SK-N-SH treated with all-trans-retinoic acid at 6 μM for 48 hours (cell line): ENCODE measurements around the gene TMPRSS11D.

ENCODE experiments used
- ATAC-seq: fragments of 200-7000 bp; cut with Tn5 transposase; 3 replicates; pipeline ENCODE4 v1.9.1; 2020; ENCODE audit warnings: mild to moderate bottlenecking, moderate library complexity
- ARNTL ChIP-seq: fragments of 450-650 bp; formaldehyde crosslinking; IDR thresholded peaks from 2 replicates; pipeline ENCODE4 v1.5.0; 2020; ENCODE audit warnings: low read depth, mild to moderate bottlenecking, moderate library complexity, borderline replicate concordance
- BACH2 ChIP-seq: fragments of 250-450 bp; sonication (Bioruptor Pico); IDR thresholded peaks from 2 replicates; pipeline ENCODE4 v1.9.0; 2021; ENCODE audit warnings: mild to moderate bottlenecking, borderline replicate concordance
- CSDC2 ChIP-seq: fragments of 250-450 bp; sonication (Bioruptor Pico); IDR thresholded peaks from 2 replicates; pipeline ENCODE4 v1.5.0; 2020; ENCODE audit warnings: mild to moderate bottlenecking, moderate library complexity
- ESRRG ChIP-seq: fragments of 250-450 bp; sonication (Bioruptor Pico); IDR thresholded peaks from 2 replicates; pipeline ENCODE4 v1.6.1; 2021; ENCODE audit warnings: mild to moderate bottlenecking
- GLIS3 ChIP-seq: fragments of 250-450 bp; sonication (Bioruptor Pico); IDR thresholded peaks from 2 replicates; pipeline ENCODE4 v1.5.0; 2020; ENCODE audit warnings: mild to moderate bottlenecking, moderate library complexity
- ISL1 ChIP-seq: fragments of 250-450 bp; sonication (Bioruptor Pico); IDR thresholded peaks from 2 replicates; pipeline ENCODE4 v2.1.2; 2022; ENCODE audit warnings: mild to moderate bottlenecking, moderate library complexity
- OSR1 ChIP-seq: fragments of 250-450 bp; sonication (Bioruptor Pico); IDR thresholded peaks from 2 replicates; pipeline ENCODE4 v1.8.0; 2022; ENCODE audit warnings: moderate library complexity, mild to moderate bottlenecking, inconsistent platforms
- PPARA ChIP-seq: fragments of 250-450 bp; sonication (Bioruptor Pico); IDR thresholded peaks from 2 replicates; pipeline ENCODE4 v1.5.0; 2020; ENCODE audit warnings: mild to moderate bottlenecking, borderline replicate concordance
- RARB ChIP-seq: fragments of 250-450 bp; sonication (Bioruptor Pico); IDR thresholded peaks from 2 replicates; pipeline ENCODE4 v1.8.0; 2021; ENCODE audit warnings: mild to moderate bottlenecking, moderate library complexity
- SNAI2 ChIP-seq: fragments of 250-450 bp; sonication (Bioruptor Pico); IDR thresholded peaks from 2 replicates; pipeline ENCODE4 v1.5.0; 2020; ENCODE audit warnings: mild to moderate bottlenecking, moderate library complexity
- TCF4 ChIP-seq: fragments of 250-450 bp; sonication (Bioruptor Pico); IDR thresholded peaks from 2 replicates; pipeline ENCODE4 v1.8.0; 2021; ENCODE audit warnings: mild to moderate bottlenecking, moderate library complexity, borderline replicate concordance
- TOX ChIP-seq: fragments of 250-450 bp; sonication (Bioruptor Pico); IDR thresholded peaks from 2 replicates; pipeline ENCODE4 v1.8.0; 2021; ENCODE audit warnings: mild to moderate bottlenecking, moderate library complexity, borderline replicate concordance
- TSHZ2 ChIP-seq: fragments of 250-450 bp; sonication (Bioruptor Pico); IDR thresholded peaks from 2 replicates; pipeline ENCODE4 v1.5.0; 2020; ENCODE audit warnings: mild to moderate bottlenecking, moderate library complexity
- ZFP3 ChIP-seq: fragments of 250-450 bp; sonication (Bioruptor Pico); IDR thresholded peaks from 2 replicates; pipeline ENCODE4 v1.5.0; 2020; ENCODE audit warnings: mild to moderate bottlenecking, moderate library complexity
- ZNF70 ChIP-seq: fragments of 450-650 bp; formaldehyde crosslinking; IDR thresholded peaks from 2 replicates; pipeline ENCODE4 v1.5.0; 2020; ENCODE audit warnings: mild to moderate bottlenecking, moderate library complexity
- ZNF8 ChIP-seq: fragments of 450-650 bp; formaldehyde crosslinking; IDR thresholded peaks from 2 replicates; pipeline ENCODE4 v1.5.0; 2020; ENCODE audit warnings: mild to moderate bottlenecking, moderate library complexity
- TF ChIP-seq, protein P1 (sequence below): fragments of 250-450 bp; sonication (Bioruptor Pico); IDR thresholded peaks from 2 replicates; pipeline ENCODE4 v1.8.0; 2021; ENCODE audit warnings: low read depth, mild to moderate bottlenecking, moderate library complexity, borderline replicate concordance
- TF ChIP-seq, protein P2 (sequence below): fragments of 250-450 bp; sonication (Bioruptor Pico); IDR thresholded peaks from 2 replicates; pipeline ENCODE4 v1.8.0; 2020; ENCODE audit warnings: mild to moderate bottlenecking, moderate library complexity, borderline replicate concordance
- TF ChIP-seq, protein P3 (sequence below): fragments of 250-450 bp; sonication (Bioruptor Pico); IDR thresholded peaks from 2 replicates; pipeline ENCODE4 v1.5.1; 2020; ENCODE audit warnings: low read depth, mild to moderate bottlenecking, moderate library complexity
- TF ChIP-seq, protein P4 (sequence below): fragments of 250-450 bp; sonication (Bioruptor Pico); IDR thresholded peaks from 2 replicates; pipeline ENCODE4 v1.5.1; 2021; ENCODE audit warnings: mild to moderate bottlenecking, moderate library complexity

TMPRSS11D gene

DNA sequence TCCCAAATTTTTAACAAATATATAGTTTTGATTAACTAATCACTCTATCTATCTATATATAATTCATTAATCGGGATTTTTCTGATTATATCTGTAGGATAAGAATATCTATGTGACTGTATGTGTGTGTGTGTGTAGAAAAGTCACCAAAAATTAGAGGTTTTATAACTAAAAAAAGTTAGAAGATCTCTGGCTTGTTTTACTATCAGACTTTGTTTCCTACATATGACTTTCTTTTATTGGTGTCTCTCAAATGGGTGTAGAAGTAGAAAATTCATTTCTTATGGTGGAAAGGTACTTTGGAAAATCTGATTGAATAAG, 26.7 kb upstream of the TMPRSS11D start (continued):
- TF ChIP-seq, protein P1, sequence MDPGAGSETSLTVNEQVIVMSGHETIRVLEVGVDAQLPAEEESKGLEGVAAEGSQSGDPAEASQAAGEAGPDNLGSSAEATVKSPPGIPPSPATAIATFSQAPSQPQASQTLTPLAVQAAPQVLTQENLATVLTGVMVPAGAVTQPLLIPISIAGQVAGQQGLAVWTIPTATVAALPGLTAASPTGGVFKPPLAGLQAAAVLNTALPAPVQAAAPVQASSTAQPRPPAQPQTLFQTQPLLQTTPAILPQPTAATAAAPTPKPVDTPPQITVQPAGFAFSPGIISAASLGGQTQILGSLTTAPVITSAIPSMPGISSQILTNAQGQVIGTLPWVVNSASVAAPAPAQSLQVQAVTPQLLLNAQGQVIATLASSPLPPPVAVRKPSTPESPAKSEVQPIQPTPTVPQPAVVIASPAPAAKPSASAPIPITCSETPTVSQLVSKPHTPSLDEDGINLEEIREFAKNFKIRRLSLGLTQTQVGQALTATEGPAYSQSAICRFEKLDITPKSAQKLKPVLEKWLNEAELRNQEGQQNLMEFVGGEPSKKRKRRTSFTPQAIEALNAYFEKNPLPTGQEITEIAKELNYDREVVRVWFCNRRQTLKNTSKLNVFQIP = no peak
- TF ChIP-seq, protein P2, sequence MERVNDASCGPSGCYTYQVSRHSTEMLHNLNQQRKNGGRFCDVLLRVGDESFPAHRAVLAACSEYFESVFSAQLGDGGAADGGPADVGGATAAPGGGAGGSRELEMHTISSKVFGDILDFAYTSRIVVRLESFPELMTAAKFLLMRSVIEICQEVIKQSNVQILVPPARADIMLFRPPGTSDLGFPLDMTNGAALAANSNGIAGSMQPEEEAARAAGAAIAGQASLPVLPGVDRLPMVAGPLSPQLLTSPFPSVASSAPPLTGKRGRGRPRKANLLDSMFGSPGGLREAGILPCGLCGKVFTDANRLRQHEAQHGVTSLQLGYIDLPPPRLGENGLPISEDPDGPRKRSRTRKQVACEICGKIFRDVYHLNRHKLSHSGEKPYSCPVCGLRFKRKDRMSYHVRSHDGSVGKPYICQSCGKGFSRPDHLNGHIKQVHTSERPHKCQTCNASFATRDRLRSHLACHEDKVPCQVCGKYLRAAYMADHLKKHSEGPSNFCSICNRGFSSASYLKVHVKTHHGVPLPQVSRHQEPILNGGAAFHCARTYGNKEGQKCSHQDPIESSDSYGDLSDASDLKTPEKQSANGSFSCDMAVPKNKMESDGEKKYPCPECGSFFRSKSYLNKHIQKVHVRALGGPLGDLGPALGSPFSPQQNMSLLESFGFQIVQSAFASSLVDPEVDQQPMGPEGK (CRISPR knock-in tag) = no peak
- TF ChIP-seq ZNF70 (CRISPR knock-in tag) (no peak), TOX (CRISPR knock-in tag) (no peak), SNAI2 (CRISPR knock-in tag) (no peak), OSR1 (CRISPR knock-in tag) (no peak), CSDC2 (CRISPR knock-in tag) (no peak)
- TF ChIP-seq, protein P3, sequence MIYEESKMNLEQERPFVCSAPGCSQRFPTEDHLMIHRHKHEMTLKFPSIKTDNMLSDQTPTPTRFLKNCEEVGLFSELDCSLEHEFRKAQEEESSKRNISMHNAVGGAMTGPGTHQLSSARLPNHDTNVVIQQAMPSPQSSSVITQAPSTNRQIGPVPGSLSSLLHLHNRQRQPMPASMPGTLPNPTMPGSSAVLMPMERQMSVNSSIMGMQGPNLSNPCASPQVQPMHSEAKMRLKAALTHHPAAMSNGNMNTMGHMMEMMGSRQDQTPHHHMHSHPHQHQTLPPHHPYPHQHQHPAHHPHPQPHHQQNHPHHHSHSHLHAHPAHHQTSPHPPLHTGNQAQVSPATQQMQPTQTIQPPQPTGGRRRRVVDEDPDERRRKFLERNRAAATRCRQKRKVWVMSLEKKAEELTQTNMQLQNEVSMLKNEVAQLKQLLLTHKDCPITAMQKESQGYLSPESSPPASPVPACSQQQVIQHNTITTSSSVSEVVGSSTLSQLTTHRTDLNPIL (CRISPR knock-in tag) = no peak

DNA sequence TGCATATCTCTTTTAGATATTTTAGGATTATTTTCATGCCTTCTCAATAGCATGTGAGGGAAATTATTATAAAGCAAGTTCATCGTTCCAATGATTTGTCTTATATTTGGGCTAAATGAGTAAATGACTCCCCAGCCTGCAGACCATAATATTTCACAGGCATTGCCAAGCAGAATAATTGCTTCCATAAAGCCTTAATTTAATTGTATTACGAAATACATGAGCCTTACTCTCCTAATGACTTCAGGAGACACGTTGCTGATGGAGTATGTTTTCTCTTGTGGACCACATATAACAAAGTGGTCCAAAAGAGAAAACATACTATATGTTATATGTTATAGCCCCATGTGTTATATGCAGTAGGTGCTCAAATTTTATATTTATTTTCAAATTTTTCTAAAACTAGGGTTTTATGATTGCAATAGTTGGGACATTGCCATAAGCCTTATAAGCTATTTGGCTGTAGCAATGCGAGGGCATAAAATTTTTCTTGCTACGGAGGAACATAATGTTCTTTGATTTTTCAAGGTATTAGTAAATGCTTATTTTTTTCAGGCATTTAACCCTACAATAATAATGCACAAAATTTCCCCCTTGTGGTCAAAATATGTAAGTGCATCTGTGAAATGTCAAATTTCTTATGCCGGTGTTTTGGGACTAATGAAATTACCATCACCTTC, 26.2 kb upstream of the TMPRSS11D start:
- peak; percentile 47; the same call in 1 of the 3 replicates for ATAC-seq
- TF ChIP-seq BACH2 = no peak
- peak; percentile 44; the same call in 1 of the 2 replicates for TF ChIP-seq ISL1 (CRISPR knock-in tag)

DNA sequence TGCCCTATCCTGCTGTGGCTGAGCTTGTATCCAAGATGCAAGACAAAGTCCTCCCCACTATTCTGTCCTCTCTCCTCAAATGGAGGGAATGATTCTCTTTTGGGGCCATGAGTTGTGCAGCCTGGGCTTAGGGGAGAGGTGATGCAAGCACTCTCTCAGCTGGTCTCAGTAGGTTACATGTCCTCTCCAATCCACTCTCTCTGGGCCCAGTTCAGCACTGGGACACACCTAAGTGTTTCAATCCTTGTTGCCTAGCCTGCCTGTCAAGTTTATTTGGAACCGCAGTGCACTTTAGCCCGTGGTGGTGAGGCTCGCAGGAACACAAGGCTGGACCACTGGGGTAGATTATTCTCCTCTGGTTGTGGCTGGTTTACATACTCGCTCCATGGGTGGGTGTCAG, 23.8 kb upstream of the TMPRSS11D start:
- TF ChIP-seq, protein P4, sequence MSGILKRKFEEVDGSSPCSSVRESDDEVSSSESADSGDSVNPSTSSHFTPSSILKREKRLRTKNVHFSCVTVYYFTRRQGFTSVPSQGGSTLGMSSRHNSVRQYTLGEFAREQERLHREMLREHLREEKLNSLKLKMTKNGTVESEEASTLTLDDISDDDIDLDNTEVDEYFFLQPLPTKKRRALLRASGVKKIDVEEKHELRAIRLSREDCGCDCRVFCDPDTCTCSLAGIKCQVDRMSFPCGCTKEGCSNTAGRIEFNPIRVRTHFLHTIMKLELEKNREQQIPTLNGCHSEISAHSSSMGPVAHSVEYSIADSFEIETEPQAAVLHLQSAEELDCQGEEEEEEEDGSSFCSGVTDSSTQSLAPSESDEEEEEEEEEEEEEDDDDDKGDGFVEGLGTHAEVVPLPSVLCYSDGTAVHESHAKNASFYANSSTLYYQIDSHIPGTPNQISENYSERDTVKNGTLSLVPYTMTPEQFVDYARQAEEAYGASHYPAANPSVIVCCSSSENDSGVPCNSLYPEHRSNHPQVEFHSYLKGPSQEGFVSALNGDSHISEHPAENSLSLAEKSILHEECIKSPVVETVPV (CRISPR knock-in tag) = no peak
- no peak for TF ChIP-seq TCF4 (CRISPR knock-in tag)
- TF ChIP-seq CSDC2 (CRISPR knock-in tag) = no peak
- no peak for TF ChIP-seq ESRRG (CRISPR knock-in tag)
- TF ChIP-seq OSR1 (CRISPR knock-in tag) = no peak
- TF ChIP-seq, protein P3 (CRISPR knock-in tag) = no peak
- no peak for TF ChIP-seq TSHZ2
- no peak for TF ChIP-seq ZNF8 (CRISPR knock-in tag)
- TF ChIP-seq ZNF70 (CRISPR knock-in tag) = no peak
- TF ChIP-seq ISL1 (CRISPR knock-in tag) = no peak
- TF ChIP-seq BACH2 = no peak
- TF ChIP-seq RARB (CRISPR knock-in tag) = no peak
- TF ChIP-seq ARNTL (CRISPR knock-in tag) = no peak
- no peak for TF ChIP-seq TOX (CRISPR knock-in tag)
- TF ChIP-seq, protein P1 = no peak
- no peak for TF ChIP-seq ZFP3 (CRISPR knock-in tag)
- no peak for TF ChIP-seq GLIS3
- no peak for TF ChIP-seq PPARA
- ATAC-seq = no peak
